ENCODE results near the gene ATP13A5.

DNA sequence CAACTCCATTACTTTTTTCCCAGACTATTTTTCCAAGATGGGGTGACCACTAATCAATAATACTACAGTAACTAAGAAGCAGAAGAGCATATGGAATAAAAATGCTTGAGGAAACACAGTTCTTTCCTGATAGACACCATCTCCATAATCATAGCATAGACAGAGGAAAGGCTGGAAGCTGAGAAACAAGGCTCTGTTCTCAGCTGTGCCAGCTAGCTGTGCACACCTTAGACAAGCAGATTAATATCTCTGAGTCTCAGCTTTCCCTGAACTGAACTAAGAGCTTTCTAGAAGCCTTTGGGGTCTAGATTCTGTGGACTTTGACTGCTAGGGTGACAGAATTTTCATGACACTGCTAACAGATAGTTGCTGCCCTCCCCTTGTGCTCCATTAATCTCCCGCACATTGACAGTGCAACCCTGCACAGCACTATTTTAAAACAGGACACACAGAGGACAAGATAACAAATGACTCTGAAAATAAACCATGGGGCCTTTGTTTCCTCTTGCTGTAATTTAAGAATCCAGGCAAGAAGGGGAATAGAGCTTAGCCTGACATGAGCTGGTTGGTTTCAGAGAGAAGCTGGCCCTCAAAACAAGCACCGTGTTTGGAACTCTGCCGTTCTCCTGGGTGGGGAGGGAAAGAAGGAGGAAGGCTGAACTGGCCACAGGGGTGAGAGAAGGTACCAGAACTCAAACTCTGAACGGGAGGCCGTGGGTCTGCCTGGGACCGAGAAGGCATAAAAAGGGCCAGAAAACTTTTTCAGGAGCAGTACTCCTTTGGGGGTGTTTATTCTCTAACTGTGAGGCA, 67.4 kb downstream of the ATP13A5 start:
- TF ChIP-seq POLR2A (IDR thresholded peaks at IDR 0.05): no peak
- TF ChIP-seq CTCF (IDR thresholded peaks at IDR 0.05): no peak

All from Peyer's patch (tissue), 4 donors.